GM21526 (cell line): ENCODE results near the gene TNFAIP8L1.
A peak's percentile ranks its signal among the peaks of the same experiment; 100 is the strongest.

Experiments
- ATAC-seq: cut with Tn5 transposase; IDR thresholded peaks from one replicate; pipeline ENCODE4 v1.9.1; 2021; ENCODE audit warnings: moderate library complexity; ENCODE audit not compliant: unreplicated experiment, low FRiP score

Gene TNFAIP8L1

GRCh38 chr19:4645718-4646117, 6.4 kb downstream of the TNFAIP8L1 start:
- no peak for ATAC-seq

GRCh38 chr19:4647676-4648644, 8.6 kb downstream of the TNFAIP8L1 start:
- no peak for ATAC-seq

GRCh38 chr19:4649392-4650047, 10.2 kb downstream of the TNFAIP8L1 start:
- no peak for ATAC-seq

- no peak for ATAC-seq
Measured at GRCh38 chr19:4650159-4650558, 10.8 kb downstream of the TNFAIP8L1 start.

- no peak for ATAC-seq
Measured at GRCh38 chr19:4652075-4652474, 12.8 kb downstream of the TNFAIP8L1 start.

GRCh38 chr19:4653793-4654436, 14.6 kb downstream of the TNFAIP8L1 start:
- no peak for ATAC-seq

GRCh38 chr19:4654437-4655361, 15.4 kb downstream of the TNFAIP8L1 start:
- no peak for ATAC-seq

GRCh38 chr19:4656102-4656501, 16.8 kb downstream of the TNFAIP8L1 start:
- no peak for ATAC-seq

GRCh38 chr19:4657262-4657661, 17.9 kb downstream of the TNFAIP8L1 start:
- ATAC-seq: no peak

- ATAC-seq: no peak
Measured at GRCh38 chr19:4657835-4658234, 18.5 kb downstream of the TNFAIP8L1 start.

GRCh38 chr19:4660181-4660791, 21.0 kb downstream of the TNFAIP8L1 start:
- no peak for ATAC-seq

- no peak for ATAC-seq
Measured at GRCh38 chr19:4660993-4661392, 21.7 kb downstream of the TNFAIP8L1 start.

- no peak for ATAC-seq
Measured at GRCh38 chr19:4662020-4662695, 22.8 kb downstream of the TNFAIP8L1 start.

GRCh38 chr19:4662812-4663211, 23.5 kb downstream of the TNFAIP8L1 start:
- ATAC-seq: no peak

GRCh38 chr19:4664642-4665041, 25.3 kb downstream of the TNFAIP8L1 start:
- no peak for ATAC-seq

- ATAC-seq: peak; percentile 80
Measured at GRCh38 chr19:4669723-4670480, 30.6 kb downstream of the TNFAIP8L1 start, which contains the start of gene MYDGF. Gene MYDGF (minus strand): TSS chr19:4670342. CDS start chr19:4670334, 8 bp downstream.

- no peak for ATAC-seq
Measured at GRCh38 chr19:4671185-4671851, 32.0 kb downstream of the TNFAIP8L1 start.

GRCh38 chr19:4673216-4673615, 33.9 kb downstream of the TNFAIP8L1 start:
- no peak for ATAC-seq
